NCI-H2171 treated with DMSO at 0.1 percent for 48 hours (cell line): ENCODE results near the gene PAM16.
"Not testable (repeated sequence)": the region's sequence is repeated elsewhere in the genome, so short reads cannot be mapped to it uniquely, and the experiment has no call there.

Source experiments
- DNase-seq: peaks from one replicate; lab custom pipeline; 2025; lab: John Stamatoyannopoulos, UW

PAM16 gene

GRCh38 chr16:4353675-4354074 is 2.6 kb upstream of the PAM16 start:
- DNase-seq = no peak

- no peak for DNase-seq
These were observed 1.7 kb upstream of the PAM16 start for GRCh38 chr16:4352843-4353242.

DNA sequence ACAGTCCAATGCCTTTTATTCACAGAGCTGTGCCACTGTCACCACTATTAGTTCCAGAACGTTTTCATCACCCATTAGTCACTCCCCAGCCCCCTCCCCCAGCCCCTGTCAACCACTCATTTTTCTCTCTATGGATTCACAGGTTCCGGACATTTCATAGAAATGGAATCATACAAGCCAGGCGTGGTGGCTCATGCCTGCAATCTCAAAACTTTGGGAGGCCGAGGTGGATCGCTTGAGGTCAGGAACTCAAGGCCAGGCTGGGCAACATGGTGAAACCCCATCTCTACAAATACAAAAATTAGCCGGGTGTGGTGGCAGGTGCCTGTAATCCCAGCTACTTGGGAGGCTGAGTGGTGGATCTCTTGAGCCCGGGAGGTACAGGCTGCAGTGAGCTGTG is 759 bp upstream of the PAM16 start:
- no peak for DNase-seq

DNA sequence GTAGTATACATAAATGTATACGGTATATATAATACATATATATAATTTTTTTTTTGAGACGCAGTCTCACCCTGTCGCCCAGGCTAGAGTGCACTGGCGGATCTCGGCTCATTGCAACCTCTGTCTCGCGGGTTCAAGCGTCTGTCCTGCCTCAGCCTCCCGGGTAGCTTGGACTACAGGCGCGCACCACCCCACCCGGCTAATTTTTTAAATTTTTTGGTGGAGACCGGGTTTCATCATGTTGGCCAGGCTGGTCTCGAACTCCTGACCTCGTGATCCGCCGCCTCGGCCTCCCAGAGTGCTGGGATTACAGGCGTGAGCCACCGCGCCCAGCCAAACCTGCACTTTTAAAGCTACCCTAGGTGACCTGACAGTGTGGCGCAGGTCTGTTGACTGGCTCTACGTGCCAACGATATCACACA is 745 bp downstream of the PAM16 start:
- no peak for DNase-seq

DNA sequence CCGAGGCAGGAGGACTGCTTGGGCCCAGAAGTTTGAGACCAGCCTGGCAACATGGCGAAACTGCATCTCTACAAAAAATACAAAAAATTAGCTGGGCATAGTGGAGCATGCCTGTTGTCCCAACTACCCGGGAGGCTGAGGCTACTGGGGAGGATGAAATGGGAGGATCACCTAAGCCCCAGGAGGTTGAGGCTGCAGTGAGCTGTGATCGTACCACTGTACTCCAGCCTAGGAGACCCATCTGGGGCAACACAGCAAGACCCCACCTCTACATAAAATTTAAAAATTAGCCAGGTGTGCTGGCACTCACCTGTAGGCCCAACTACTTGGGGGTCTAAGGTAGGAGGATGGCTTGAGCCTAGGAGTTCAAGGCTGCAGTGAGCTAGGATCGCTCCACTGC is 1.8 kb downstream of the PAM16 start:
- no peak for DNase-seq

GRCh38 chr16:4347765-4348509 is 3.2 kb downstream of the PAM16 start:
- DNase-seq = no peak

DNA sequence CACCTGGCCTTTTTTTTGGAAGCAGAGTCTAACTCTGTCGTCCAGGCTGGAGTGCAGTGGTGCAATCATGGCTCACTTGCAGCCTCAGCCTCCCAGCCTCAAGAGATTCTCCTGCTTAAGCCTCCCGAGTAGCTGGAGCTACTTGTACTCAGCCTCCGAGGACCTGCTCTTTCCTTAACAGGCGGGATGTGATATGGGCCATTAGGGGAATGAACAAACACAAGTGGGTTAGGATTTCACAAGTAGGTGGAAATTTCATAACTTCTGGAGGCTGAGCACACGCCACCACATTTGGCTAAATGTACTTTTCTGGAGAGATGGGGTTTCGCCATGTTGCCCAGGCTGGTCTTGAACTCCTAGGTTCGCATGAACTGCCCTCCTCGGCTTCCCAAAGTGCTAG is 4.1 kb downstream of the PAM16 start:
- DNase-seq = no peak

DNA sequence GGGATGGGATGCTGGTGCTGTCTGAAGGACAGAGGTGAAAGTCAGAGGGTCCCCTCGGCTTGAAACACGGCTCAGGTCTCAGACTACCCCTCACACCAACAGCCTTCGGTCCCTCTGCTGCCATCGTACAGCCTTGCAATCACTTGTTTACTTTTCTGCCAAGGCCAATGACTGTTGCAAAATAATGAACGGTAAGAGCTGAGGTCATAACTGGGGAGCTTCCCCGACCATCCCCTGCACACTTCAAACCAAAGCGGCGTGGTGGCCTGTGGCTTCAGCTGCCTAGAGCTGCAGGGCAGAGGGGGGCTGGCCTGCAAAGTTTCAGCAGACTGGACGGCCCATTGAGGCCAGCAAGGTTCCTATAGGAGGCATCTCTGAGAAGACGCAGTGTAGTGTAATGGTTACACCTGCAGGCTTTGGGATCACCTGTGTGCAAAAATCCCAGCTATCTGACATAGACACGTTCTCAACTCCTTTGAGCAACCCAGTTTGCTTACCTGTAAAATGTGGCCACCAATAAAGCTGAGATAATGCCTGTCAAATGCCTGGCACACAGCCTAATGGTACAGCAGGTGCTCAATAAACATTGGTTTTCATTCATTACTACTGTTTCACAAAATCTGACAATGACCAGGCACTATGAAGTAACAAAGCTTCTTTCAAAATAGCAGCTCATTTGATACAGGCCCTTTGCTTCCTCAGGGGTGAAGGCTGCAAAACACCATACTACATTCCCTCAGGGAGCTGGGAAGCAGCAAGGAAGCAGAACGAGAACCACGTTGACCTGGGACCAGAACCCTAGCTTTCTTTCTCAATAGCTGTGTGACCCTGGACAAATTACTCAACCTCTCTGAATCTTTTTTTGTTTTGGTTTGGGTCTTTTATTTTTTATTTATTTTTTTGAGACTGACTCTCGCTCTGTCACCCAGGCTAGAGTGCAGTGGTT is 5.0 kb downstream of the PAM16 start:
- DNase-seq = no peak

GRCh38 chr16:4344983-4345835 is 5.9 kb downstream of the PAM16 start:
- DNase-seq = peak; percentile 59

- not testable (repeated sequence) for DNase-seq
These were observed 6.7 kb downstream of the PAM16 start for GRCh38 chr16:4344300-4344982.

DNA sequence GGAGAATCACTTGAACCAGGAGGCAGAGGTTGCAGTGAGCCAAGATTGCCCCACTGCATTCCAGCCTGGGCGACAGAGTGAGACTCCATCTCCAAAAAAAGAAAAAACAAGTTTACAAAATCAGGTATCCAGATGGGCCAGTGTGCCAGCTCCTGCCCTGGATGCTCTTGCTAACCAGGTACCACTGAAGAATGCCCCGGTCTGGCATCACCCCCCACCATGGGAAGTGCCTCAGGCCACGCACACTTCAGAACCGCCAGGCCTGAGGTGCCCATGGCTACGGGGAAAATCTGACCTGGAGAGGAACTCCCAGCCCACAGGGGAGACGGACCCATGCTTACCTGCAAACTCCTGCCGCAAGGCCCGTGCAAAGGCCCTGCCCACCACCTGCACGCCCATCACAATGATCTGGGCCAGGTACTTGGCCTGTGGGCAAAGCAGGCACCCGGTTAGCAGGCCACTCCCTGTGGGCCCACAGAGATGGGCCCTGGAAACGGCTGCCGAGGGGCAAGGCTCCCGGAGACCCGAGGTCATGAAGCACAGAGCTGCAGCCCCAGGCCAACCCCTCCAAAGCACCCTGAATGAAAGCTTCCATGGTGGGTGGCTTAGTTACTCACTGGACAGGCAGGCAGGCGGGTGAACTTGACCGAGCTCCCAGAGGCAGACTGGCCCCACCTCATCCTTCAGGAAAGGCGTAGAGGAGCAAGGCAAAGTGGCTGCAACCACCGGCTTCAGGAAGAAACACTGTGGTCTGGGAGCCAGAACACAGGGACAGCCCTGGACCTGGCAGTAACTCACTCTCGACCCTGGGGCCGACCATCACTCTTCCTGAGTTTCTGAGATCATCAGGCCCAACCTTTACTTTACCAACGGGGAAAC is 8.0 kb downstream of the PAM16 start:
- no peak for DNase-seq

- no peak for DNase-seq
These were observed 9.9 kb downstream of the PAM16 start for GRCh38 chr16:4341250-4341649.

- no peak for DNase-seq
These were observed 10.7 kb downstream of the PAM16 start for GRCh38 chr16:4340443-4340842.

- DNase-seq = peak; percentile 52
These were observed 11.2 kb downstream of the PAM16 start for GRCh38 chr16:4339909-4340308.

- no peak for DNase-seq
These were observed 11.7 kb downstream of the PAM16 start for GRCh38 chr16:4339455-4339854.

GRCh38 chr16:4338712-4339299 is 12.3 kb downstream of the PAM16 start:
- no peak for DNase-seq

- DNase-seq = no peak
These were observed 13.0 kb downstream of the PAM16 start for GRCh38 chr16:4338125-4338582.

- DNase-seq = no peak
These were observed 13.5 kb downstream of the PAM16 start for GRCh38 chr16:4337540-4338088.

DNA sequence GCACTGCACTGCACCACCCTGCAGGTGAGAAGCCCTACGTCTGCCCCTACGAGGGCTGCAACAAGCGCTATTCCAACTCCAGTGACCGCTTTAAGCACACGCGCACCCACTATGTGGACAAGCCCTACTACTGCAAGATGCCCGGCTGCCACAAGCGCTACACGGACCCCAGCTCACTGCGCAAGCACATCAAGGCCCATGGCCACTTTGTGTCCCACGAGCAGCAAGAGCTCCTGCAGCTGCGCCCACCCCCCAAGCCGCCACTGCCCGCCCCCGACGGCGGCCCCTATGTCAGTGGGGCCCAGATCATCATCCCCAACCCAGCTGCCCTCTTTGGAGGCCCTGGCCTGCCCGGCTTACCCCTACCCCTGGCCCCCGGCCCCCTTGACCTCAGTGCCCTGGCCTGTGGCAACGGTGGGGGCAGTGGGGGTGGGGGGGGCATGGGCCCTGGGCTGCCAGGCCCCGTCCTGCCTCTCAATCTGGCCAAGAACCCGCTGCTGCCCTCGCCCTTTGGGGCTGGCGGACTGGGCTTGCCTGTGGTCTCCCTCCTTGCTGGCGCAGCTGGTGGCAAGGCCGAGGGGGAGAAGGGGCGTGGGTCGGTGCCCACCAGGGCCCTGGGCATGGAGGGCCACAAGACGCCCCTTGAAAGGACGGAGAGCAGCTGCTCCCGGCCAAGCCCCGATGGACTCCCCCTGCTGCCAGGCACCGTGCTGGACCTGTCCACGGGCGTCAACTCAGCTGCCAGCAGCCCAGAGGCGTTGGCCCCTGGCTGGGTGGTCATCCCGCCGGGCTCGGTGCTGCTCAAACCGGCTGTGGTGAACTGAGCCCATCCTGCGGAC is 14.2 kb downstream of the PAM16 start:
- no peak for DNase-seq
